ENCODE data around the gene C9orf50.

- TF ChIP-seq POLR2AphosphoS5 (IDR thresholded peaks at IDR 0.05), result no peak
- TF ChIP-seq CTCF (IDR thresholded peaks at IDR 0.05), result no peak
Observed at GRCh38 chr9:129597355-129598088, 23.4 kb downstream of the C9orf50 start.
